Measurements from ENCODE around the gene B9D2.

DNA sequence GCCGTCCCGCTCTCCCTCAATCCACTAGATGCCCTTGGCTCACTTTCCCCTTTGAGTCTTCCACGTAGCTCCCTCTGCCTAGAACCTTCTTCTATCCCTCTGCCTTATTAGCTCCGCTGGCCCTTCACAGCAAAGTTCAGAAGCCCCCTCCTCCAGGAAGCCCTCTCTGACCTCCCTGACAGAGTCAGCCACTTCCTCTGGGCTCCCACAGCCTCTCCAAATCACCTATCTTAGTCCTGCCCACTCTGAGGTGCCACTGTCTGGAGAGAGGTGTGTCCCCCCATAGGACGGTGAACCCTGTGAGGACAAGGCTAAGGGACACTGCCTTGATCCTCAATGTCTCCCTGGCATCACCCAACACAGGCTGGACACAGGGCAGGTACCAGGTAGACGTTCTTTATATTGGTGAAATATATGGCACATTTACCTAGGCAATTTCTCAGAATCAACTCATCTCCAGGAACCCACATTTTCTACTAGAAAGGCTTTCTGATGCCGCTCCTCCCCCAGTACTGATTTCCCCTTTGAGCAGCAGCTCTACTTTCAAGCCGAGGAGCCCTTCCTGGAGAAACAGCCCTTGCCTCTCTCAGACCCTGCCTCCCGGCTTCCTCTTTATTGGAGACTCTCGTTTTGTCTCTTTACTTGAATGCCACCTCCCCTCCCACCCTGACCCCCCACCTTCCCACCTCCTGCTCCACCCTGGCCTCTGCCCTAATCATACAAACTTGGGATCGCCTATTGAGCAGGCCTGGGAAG, 6.8 kb downstream of the B9D2 start:
- TF ChIP-seq, protein P1, sequence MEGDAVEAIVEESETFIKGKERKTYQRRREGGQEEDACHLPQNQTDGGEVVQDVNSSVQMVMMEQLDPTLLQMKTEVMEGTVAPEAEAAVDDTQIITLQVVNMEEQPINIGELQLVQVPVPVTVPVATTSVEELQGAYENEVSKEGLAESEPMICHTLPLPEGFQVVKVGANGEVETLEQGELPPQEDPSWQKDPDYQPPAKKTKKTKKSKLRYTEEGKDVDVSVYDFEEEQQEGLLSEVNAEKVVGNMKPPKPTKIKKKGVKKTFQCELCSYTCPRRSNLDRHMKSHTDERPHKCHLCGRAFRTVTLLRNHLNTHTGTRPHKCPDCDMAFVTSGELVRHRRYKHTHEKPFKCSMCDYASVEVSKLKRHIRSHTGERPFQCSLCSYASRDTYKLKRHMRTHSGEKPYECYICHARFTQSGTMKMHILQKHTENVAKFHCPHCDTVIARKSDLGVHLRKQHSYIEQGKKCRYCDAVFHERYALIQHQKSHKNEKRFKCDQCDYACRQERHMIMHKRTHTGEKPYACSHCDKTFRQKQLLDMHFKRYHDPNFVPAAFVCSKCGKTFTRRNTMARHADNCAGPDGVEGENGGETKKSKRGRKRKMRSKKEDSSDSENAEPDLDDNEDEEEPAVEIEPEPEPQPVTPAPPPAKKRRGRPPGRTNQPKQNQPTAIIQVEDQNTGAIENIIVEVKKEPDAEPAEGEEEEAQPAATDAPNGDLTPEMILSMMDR (IDR thresholded peaks at IDR 0.05 in 2 of 3, conservative IDR thresholded peaks at IDR 0.05 in 1 of 3; ENCODE audit: borderline replicate concordance in 1 of 3, insufficient read depth in 1 of 3, low read depth in 2 of 3, low read length in 2 of 3), result no peak
- no peak for TF ChIP-seq POLR2A (IDR thresholded peaks at IDR 0.05; ENCODE audit: borderline replicate concordance, extremely low read depth, insufficient read depth, insufficient read length)
- TF ChIP-seq, protein P2, sequence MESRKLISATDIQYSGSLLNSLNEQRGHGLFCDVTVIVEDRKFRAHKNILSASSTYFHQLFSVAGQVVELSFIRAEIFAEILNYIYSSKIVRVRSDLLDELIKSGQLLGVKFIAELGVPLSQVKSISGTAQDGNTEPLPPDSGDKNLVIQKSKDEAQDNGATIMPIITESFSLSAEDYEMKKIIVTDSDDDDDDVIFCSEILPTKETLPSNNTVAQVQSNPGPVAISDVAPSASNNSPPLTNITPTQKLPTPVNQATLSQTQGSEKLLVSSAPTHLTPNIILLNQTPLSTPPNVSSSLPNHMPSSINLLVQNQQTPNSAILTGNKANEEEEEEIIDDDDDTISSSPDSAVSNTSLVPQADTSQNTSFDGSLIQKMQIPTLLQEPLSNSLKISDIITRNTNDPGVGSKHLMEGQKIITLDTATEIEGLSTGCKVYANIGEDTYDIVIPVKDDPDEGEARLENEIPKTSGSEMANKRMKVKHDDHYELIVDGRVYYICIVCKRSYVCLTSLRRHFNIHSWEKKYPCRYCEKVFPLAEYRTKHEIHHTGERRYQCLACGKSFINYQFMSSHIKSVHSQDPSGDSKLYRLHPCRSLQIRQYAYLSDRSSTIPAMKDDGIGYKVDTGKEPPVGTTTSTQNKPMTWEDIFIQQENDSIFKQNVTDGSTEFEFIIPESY (IDR thresholded peaks at IDR 0.05; ENCODE audit: extremely low read depth, insufficient replicate concordance, low read length), result no peak
- TF ChIP-seq JUND (IDR thresholded peaks at IDR 0.05), result no peak
- TF ChIP-seq SIN3A (IDR thresholded peaks at IDR 0.05; ENCODE audit: low read depth), result no peak
- no peak for TF ChIP-seq EZH2phosphoT487 (IDR thresholded peaks at IDR 0.05; ENCODE audit: borderline replicate concordance)
- TF ChIP-seq, protein P3, sequence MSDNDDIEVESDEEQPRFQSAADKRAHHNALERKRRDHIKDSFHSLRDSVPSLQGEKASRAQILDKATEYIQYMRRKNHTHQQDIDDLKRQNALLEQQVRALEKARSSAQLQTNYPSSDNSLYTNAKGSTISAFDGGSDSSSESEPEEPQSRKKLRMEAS (IDR thresholded peaks at IDR 0.05), result no peak
- TF ChIP-seq POLR2AphosphoS5 (IDR thresholded peaks at IDR 0.05; ENCODE audit: low read depth, low read length), result no peak
- no peak for TF ChIP-seq TCF7L2 (IDR thresholded peaks at IDR 0.05; ENCODE audit: borderline replicate concordance, extremely low read depth, insufficient read depth, insufficient read length)
- no peak for TF ChIP-seq YY1 (IDR thresholded peaks at IDR 0.05; ENCODE audit: extremely low read depth, insufficient replicate concordance, low read depth, low read length)
- no peak for TF ChIP-seq CEBPB (IDR thresholded peaks at IDR 0.05; ENCODE audit: low read depth)
- no peak for TF ChIP-seq ZNF274 (IDR thresholded peaks at IDR 0.05; ENCODE audit: low read depth, low read length)
- TF ChIP-seq, protein P4, sequence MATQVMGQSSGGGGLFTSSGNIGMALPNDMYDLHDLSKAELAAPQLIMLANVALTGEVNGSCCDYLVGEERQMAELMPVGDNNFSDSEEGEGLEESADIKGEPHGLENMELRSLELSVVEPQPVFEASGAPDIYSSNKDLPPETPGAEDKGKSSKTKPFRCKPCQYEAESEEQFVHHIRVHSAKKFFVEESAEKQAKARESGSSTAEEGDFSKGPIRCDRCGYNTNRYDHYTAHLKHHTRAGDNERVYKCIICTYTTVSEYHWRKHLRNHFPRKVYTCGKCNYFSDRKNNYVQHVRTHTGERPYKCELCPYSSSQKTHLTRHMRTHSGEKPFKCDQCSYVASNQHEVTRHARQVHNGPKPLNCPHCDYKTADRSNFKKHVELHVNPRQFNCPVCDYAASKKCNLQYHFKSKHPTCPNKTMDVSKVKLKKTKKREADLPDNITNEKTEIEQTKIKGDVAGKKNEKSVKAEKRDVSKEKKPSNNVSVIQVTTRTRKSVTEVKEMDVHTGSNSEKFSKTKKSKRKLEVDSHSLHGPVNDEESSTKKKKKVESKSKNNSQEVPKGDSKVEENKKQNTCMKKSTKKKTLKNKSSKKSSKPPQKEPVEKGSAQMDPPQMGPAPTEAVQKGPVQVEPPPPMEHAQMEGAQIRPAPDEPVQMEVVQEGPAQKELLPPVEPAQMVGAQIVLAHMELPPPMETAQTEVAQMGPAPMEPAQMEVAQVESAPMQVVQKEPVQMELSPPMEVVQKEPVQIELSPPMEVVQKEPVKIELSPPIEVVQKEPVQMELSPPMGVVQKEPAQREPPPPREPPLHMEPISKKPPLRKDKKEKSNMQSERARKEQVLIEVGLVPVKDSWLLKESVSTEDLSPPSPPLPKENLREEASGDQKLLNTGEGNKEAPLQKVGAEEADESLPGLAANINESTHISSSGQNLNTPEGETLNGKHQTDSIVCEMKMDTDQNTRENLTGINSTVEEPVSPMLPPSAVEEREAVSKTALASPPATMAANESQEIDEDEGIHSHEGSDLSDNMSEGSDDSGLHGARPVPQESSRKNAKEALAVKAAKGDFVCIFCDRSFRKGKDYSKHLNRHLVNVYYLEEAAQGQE (IDR thresholded peaks at IDR 0.05; ENCODE audit: low read depth), result no peak
